ENCODE results near the gene TRIM73.
"Not testable (repeated sequence)": the region's sequence is repeated elsewhere in the genome, so short reads cannot be mapped to it uniquely, and the experiment has no call there.

Gene TRIM73

GRCh38 chr7:75442101-75442464 is 46.7 kb downstream of the TRIM73 start:
- H3K4me1 Mint-ChIP-seq (ENCODE audit: low read depth); H3K9me3 Mint-ChIP-seq; H3K27me3 Mint-ChIP-seq (ENCODE audit: low read depth): not testable (repeated sequence)
- Mint-ChIP-seq H3K4me3 (peak overlapping the region; percentile 89), H3K36me3 (ENCODE audit: low read depth) (peaks cover 26% of the 10 kb centered on the region), H3K27ac (peak overlapping the region; percentile 85)

GRCh38 chr7:75442465-75443111 is 47.2 kb downstream of the TRIM73 start:
- H3K27ac Mint-ChIP-seq = peak overlapping the region; percentile 97
- H3K27me3 Mint-ChIP-seq (ENCODE audit: low read depth); H3K9me3 Mint-ChIP-seq; H3K4me1 Mint-ChIP-seq (ENCODE audit: low read depth): not testable (repeated sequence)
- peak overlapping the region; percentile 94 for H3K4me3 Mint-ChIP-seq
- H3K36me3 Mint-ChIP-seq (ENCODE audit: low read depth) = peaks cover 26% of the 10 kb centered on the region

GRCh38 chr7:75449946-75450345 is 54.5 kb downstream of the TRIM73 start:
- not testable (repeated sequence) for H3K4me3 Mint-ChIP-seq; H3K27me3 Mint-ChIP-seq (ENCODE audit: low read depth); H3K4me1 Mint-ChIP-seq (ENCODE audit: low read depth); H3K36me3 Mint-ChIP-seq (ENCODE audit: low read depth); H3K9me3 Mint-ChIP-seq; H3K27ac Mint-ChIP-seq

- H3K9me3 Mint-ChIP-seq; H3K4me3 Mint-ChIP-seq; H3K36me3 Mint-ChIP-seq (ENCODE audit: low read depth); H3K27me3 Mint-ChIP-seq (ENCODE audit: low read depth); H3K27ac Mint-ChIP-seq; H3K4me1 Mint-ChIP-seq (ENCODE audit: low read depth): not testable (repeated sequence)
Observed at GRCh38 chr7:75452494-75452955, 57.1 kb downstream of the TRIM73 start.
